K562 (cell line): ENCODE measurements around the gene AMBP. TPM values are rescaled to one million over a fixed set of nuclear protein-coding genes. Genes with fewer than 3 reads are reported as not detected.

ENCODE experiments used
- ATAC-seq: fragments of 200-7000 bp; cut with Tn5 transposase; 3 replicates; pipeline ENCODE4 v1.9.1; 2020; ENCODE audit warnings: moderate library complexity
- BruUV-seq: library from RNA; stranded (reverse); fragments of 400-500 nt; replicated peaks from 2 replicates; lab custom pipeline; 2021; lab: Mats Ljungman, UMichigan
- CTCF ChIA-PET: fragments of 300-600 bp; formaldehyde crosslinking; extraction: SDS; loops from one replicate; lab custom pipeline; 2021; ENCODE audit warnings: low intra/inter-chr PET ratio; lab: Yijun Ruan, JAX
- POLR2A ChIA-PET: fragments of 300-600, 350-650 bp; sonication (Branson Sonifier 250); formaldehyde crosslinking; extraction: SDS; loops from one replicate; lab custom pipeline; 2021; ENCODE audit warnings: antibody characterized with exemption, inconsistent platforms; lab: Yijun Ruan, JAX
- DNase-seq, 4 experiments: peaks; one replicate each; pipeline versions ENCODE4 v3.0.0 to v3.0.0-alpha.2; 2011 to 2018; ENCODE audit warnings: low spot score in 3 of 4, mixed read lengths in 3 of 4; ENCODE audit errors: extremely low read depth in 1 of 4
- FAIRE-seq: peaks from 2 replicates; lab custom pipeline; 2011; peaks lifted over from hg19 to GRCh38; lab: Jason Lieb, UNC
- H2AFZ ChIP-seq: 2 replicates; pipeline ENCODE4 v1.6.0; 2011; ENCODE audit warnings: low read depth, low read length, control low read depth, inconsistent platforms
- H3K27ac ChIP-seq: fragments of 200-600 bp; 3 replicates; pipeline ENCODE4 v1.8.0; 2011; ENCODE audit warnings: low read depth, mild to moderate bottlenecking, control low read depth, inconsistent platforms, low read length, moderate library complexity, mixed read lengths; ENCODE audit errors: extremely low read depth
- H3K27me3 ChIP-seq, 2 experiments: fragments of 300-600 bp in 1 of 2; 2 replicates in 1 of 2; 3 replicates in 1 of 2; pipeline versions ENCODE4 v1.6.0 to v1.8.0; 2011; ENCODE audit warnings: inconsistent platforms in 2 of 2, low read length in 2 of 2, mild to moderate bottlenecking in 1 of 2, mixed read lengths in 1 of 2, moderate library complexity in 1 of 2; ENCODE audit not compliant: control insufficient read depth in 2 of 2, insufficient read depth in 2 of 2
- H3K36me3 ChIP-seq: fragments of 300-600 bp; 3 replicates; pipeline ENCODE4 v1.8.0; 2011; ENCODE audit warnings: mild to moderate bottlenecking, low read length, inconsistent platforms; ENCODE audit not compliant: control insufficient read depth, insufficient read depth
- H3K4me1 ChIP-seq, 2 experiments: fragments of 200-600 bp in 1 of 2; replicated peaks in 1 of 2; 2 replicates in 1 of 2; 3 replicates in 1 of 2; pipeline versions ENCODE4 v1.5.1 to v1.8.0; 2011; ENCODE audit warnings: inconsistent platforms in 2 of 2, low read length in 2 of 2, mild to moderate bottlenecking in 1 of 2, mixed read lengths in 1 of 2, moderate library complexity in 1 of 2; ENCODE audit not compliant: control insufficient read depth in 2 of 2, insufficient read depth in 2 of 2
- H3K4me2 ChIP-seq: 2 replicates; pipeline ENCODE4 v1.6.1; 2011; ENCODE audit warnings: low read length, control low read depth, inconsistent platforms, mixed read lengths; ENCODE audit not compliant: insufficient read depth
- H3K4me3 ChIP-seq: fragments of 200-600 bp; sonication (generic), shearing (Covaris generic); 2 replicates; pipeline ENCODE4 v1.5.1; 2016; ENCODE audit warnings: control low read depth, inconsistent platforms
- H3K79me2 ChIP-seq: fragments of 200-600 bp; 3 replicates; pipeline ENCODE4 v1.8.0; 2011; ENCODE audit warnings: low read length, inconsistent platforms; ENCODE audit not compliant: control insufficient read depth, insufficient read depth
- H3K9ac ChIP-seq, 2 experiments: 2 replicates each; pipeline versions ENCODE4 v1.6.0 to v1.6.1; 2011; ENCODE audit warnings: low read depth in 2 of 2, low read length in 2 of 2, control low read depth in 1 of 2, inconsistent platforms in 1 of 2, mild to moderate bottlenecking in 1 of 2, mixed read lengths in 1 of 2; ENCODE audit not compliant: insufficient read depth in 1 of 2
- H3K9me1 ChIP-seq: one replicate; pipeline ENCODE4 v1.6.0; 2011; ENCODE audit warnings: inconsistent platforms, mild to moderate bottlenecking, low read length, moderate library complexity; ENCODE audit not compliant: control insufficient read depth, insufficient read depth
- H3K9me3 ChIP-seq: replicated peaks from 2 replicates; pipeline ENCODE4 v1.5.1; 2011; ENCODE audit warnings: low read depth, low read length, inconsistent platforms; ENCODE audit not compliant: control insufficient read depth, insufficient read depth
- H4K20me1 ChIP-seq: replicated peaks from 2 replicates; pipeline ENCODE4 v1.6.1; 2011; ENCODE audit warnings: low read length, inconsistent platforms, mixed read lengths; ENCODE audit not compliant: control insufficient read depth, insufficient read depth
- DACH1 ChIP-seq: fragments of 450-650 bp; IDR thresholded peaks from 2 replicates; pipeline ENCODE4 v1.6.1; 2018; ENCODE audit not compliant: partially characterized antibody
- ELF1 ChIP-seq: fragments of 200-800 bp; sonication (Bioruptor generic); IDR thresholded peaks from 2 replicates; pipeline ENCODE4 v1.6.1; 2016; ENCODE audit warnings: missing genetic modification characterization, missing compliant biosample characterization
- FOXJ3 ChIP-seq: sonication (generic); formaldehyde crosslinking; IDR thresholded peaks from 2 replicates; pipeline ENCODE4 v1.4.0; 2020; ENCODE audit warnings: mild to moderate bottlenecking, missing genetic modification reagents
- HMBOX1 ChIP-seq: sonication (generic); IDR thresholded peaks from 2 replicates; pipeline ENCODE4 v1.6.1; 2016
- IFI16 ChIP-seq: fragments of 250-450 bp; sonication (Bioruptor Pico); IDR thresholded peaks from 2 replicates; pipeline ENCODE4 v2.1.2; 2022; ENCODE audit warnings: mild to moderate bottlenecking, inconsistent platforms
- MEF2A ChIP-seq: IDR thresholded peaks from 2 replicates; pipeline ENCODE4 v1.6.1; 2011; ENCODE audit warnings: low read depth, mild to moderate bottlenecking, low read length, moderate library complexity; ENCODE audit not compliant: control insufficient read depth
- NCOA2 ChIP-seq, 2 experiments: fragments of 450-650 bp; IDR thresholded peaks; 2 replicates each; pipeline ENCODE4 v1.6.1; 2018; ENCODE audit warnings: mild to moderate bottlenecking in 2 of 2, moderate library complexity in 1 of 2; ENCODE audit not compliant: partially characterized antibody in 2 of 2
- SMAD1 ChIP-seq: fragments of 150-350 bp; IDR thresholded peaks from 2 replicates; pipeline ENCODE4 v1.6.1; 2014; ENCODE audit warnings: low read length, low read depth; ENCODE audit not compliant: partially characterized antibody
- SMAD3 ChIP-seq: fragments of 450-650 bp; formaldehyde crosslinking; conservative IDR thresholded peaks from 2 replicates; pipeline ENCODE4 v1.4.0; 2020; ENCODE audit warnings: mild to moderate bottlenecking
- SPI1 ChIP-seq: IDR thresholded peaks from 2 replicates; pipeline ENCODE4 v1.6.1; 2011; ENCODE audit warnings: low read depth, low read length, control low read depth, borderline replicate concordance
- TCF15 ChIP-seq: fragments of 250-450 bp; sonication (Bioruptor Pico); IDR thresholded peaks from 2 replicates; pipeline ENCODE4 v1.8.0; 2022; ENCODE audit warnings: moderate library complexity, mild to moderate bottlenecking, inconsistent platforms
- THRAP3 ChIP-seq: fragments of 450-650 bp; IDR thresholded peaks from 2 replicates; pipeline ENCODE4 v1.6.1; 2016; ENCODE audit warnings: mild to moderate bottlenecking, inconsistent platforms, borderline replicate concordance
- ZBTB5 ChIP-seq: fragments of 450-650 bp; IDR thresholded peaks from 2 replicates; pipeline ENCODE4 v1.6.1; 2017; ENCODE audit warnings: antibody characterized with exemption
- ZFP1 ChIP-seq: fragments of 450-650 bp; formaldehyde crosslinking; IDR thresholded peaks from 2 replicates; pipeline ENCODE4 v1.4.0; 2020; ENCODE audit warnings: mild to moderate bottlenecking, mixed read lengths
- ZNF175 ChIP-seq: fragments of 200-800 bp; sonication (Bioruptor generic); IDR thresholded peaks from 2 replicates; pipeline ENCODE4 v1.6.1; 2016; ENCODE audit warnings: low read depth, mild to moderate bottlenecking, missing genetic modification characterization, missing compliant biosample characterization
- ZNF212 ChIP-seq: fragments of 450-650 bp; formaldehyde crosslinking; IDR thresholded peaks from 2 replicates; pipeline ENCODE4 v1.4.0; 2020; ENCODE audit warnings: mild to moderate bottlenecking
- ZNF263 ChIP-seq: sonication (generic); formaldehyde crosslinking; IDR thresholded peaks from 2 replicates; pipeline ENCODE4 v1.8.0; 2022; ENCODE audit warnings: mild to moderate bottlenecking, missing genetic modification reagents, borderline replicate concordance
- ZNF644 ChIP-seq: fragments of 200-800 bp; sonication (Bioruptor generic); IDR thresholded peaks from 2 replicates; pipeline ENCODE4 v1.6.1; 2016; ENCODE audit warnings: low read depth, missing genetic modification characterization, missing compliant biosample characterization
- WGBS: fragments of 100-300 bp; shearing (Covaris generic); methylation state at CpG from one replicate; pipeline ENCODE4 v1.1.6; 2016; ENCODE audit warnings: low coverage, mixed read lengths; ENCODE audit not compliant: insufficient coverage; ENCODE audit errors: missing lambda C conversion rate; 5-methylcytosine and 5-hydroxymethylcytosine counted together
- in situ Hi-C: fragments of 300-500 bp; cut with MboI; formaldehyde crosslinking; loops from 4 replicates; pipeline ENCODE4 v1.15.0; 2018; ENCODE audit warnings: inconsistent platforms, mixed read lengths
- intact Hi-C: fragments of 100-400 bp; cut with micrococcal nuclease; formaldehyde crosslinking; loops from 2 replicates; pipeline ENCODE4 v1.14.2; 2022
- polyA plus RNA-seq, 8 experiments: library from polyadenylated mRNA; depleted of rRNA in 4 of 8; stranded (reverse) in 5 of 8; unstranded in 3 of 8; fragments of >200 nt; fragmentation: Nextera tagmentation in 2 of 8; fragmentation: Illumina TruSeq in 1 of 8; extraction: Ambion mirVana in 2 of 8; extraction: Trizol in 1 of 8; gene quantifications; 2 replicates each; pipeline versions ENCODE4 v1.2.1 to v1.2.3, GENCODE V29; 2011 to 2014; ENCODE audit warnings: inconsistent platforms in 1 of 8, missing spikeins in 1 of 8
- total RNA-seq, 7 experiments: library from RNA; depleted of rRNA in 6 of 7; stranded (reverse); fragments of >200 nt in 6 of 7; fragmentation: Illumina TruSeq in 2 of 7; extraction: Trizol in 2 of 7; gene quantifications; 2 replicates each; pipeline versions ENCODE4 v1.2.1 to v1.2.3, GENCODE V29; 2011 to 2021; ENCODE audit warnings: low replicate concordance in 1 of 7

Gene AMBP
- total and polyA plus RNA-seq, 9 of the 15 experiments (the other 6 are each of a cell fraction or from before 2014, with no cell fraction given) = 1.3 TPM; not detected in 8

- TF ChIP-seq ZNF175 (CRISPR knock-in tag) (no peak), SPI1 (no peak), ELF1 (tag) (no peak)
Observed at GRCh38 chr9:114016629-114017423, 61.3 kb downstream of the AMBP start (continued).

- no TSS peak for BruUV-seq
- in situ Hi-C loops = no loop called here
- Histone ChIP-seq H3K27ac (no peak overlapping the region), H3K36me3 (no peaks in the 10 kb centered on the region), H3K9me1 (no peaks in the 10 kb centered on the region), H3K4me1 (no peaks in the 10 kb centered on the region), H4K20me1 (no peaks in the 10 kb centered on the region), H3K4me3 (no peak overlapping the region), H2AFZ (no peak overlapping the region), H3K79me2 (no peaks in the 10 kb centered on the region), H3K27me3 (no peaks in the 10 kb centered on the region), H3K4me2 (no peak overlapping the region), H3K9ac (no peak overlapping the region), H3K9me3 (no peaks in the 10 kb centered on the region)
- TF ChIP-seq ZFP1 (CRISPR knock-in tag) (no peak), ZNF644 (no peak), NCOA2 (IDR thresholded peaks at IDR 0.05; ENCODE audit: partially characterized antibody in 2 of 2) (no peak), TCF15 (no peak), THRAP3 (no peak), DACH1 (no peak), SMAD3 (CRISPR knock-in tag) (no peak), SMAD1 (no peak), IFI16 (CRISPR knock-in tag) (no peak), MEF2A (no peak), ZBTB5 (no peak), HMBOX1 (no peak), ZNF212 (CRISPR knock-in tag) (no peak), FOXJ3 (no peak), ZNF263 (CRISPR knock-in tag) (no peak)
- POLR2A ChIA-PET = interaction anchor here (0.6 kb wide), 2 partner anchors 21 to 352 kb away, joined by 3 to 4 read pairs; no protein-coding TSS in a partner anchor
- DNase-seq (no peak), FAIRE-seq (no peak), ATAC-seq (no peak)
- 42% methylated on average over 6 of the region's 6 CpGs for WGBS
- CTCF ChIA-PET = no interaction called here
- intact Hi-C loops = no loop called here
Observed at GRCh38 chr9:114016101-114016500, 62.0 kb downstream of the AMBP start.
